ENCODE data around the gene DNAJC30. TPM values are rescaled to one million over a fixed set of nuclear protein-coding genes. Genes with fewer than 3 reads are reported as not detected.
"Not testable (repeated sequence)": the region's sequence is repeated elsewhere in the genome, so short reads cannot be mapped to it uniquely, and the experiment has no call there.

DNAJC30 gene
- total and polyA plus RNA-seq, 2 donors (not counting 1 experiment from before 2014, with no cell fraction given) = 3.8 to 7.3 TPM

GRCh38 chr7:73668103-73668885 lies 15.0 kb downstream of the DNAJC30 start:
- peak in 1 of 2 donors; percentile 7 for DNase-seq (ENCODE audit: low read depth in 2 of 2)

DNA sequence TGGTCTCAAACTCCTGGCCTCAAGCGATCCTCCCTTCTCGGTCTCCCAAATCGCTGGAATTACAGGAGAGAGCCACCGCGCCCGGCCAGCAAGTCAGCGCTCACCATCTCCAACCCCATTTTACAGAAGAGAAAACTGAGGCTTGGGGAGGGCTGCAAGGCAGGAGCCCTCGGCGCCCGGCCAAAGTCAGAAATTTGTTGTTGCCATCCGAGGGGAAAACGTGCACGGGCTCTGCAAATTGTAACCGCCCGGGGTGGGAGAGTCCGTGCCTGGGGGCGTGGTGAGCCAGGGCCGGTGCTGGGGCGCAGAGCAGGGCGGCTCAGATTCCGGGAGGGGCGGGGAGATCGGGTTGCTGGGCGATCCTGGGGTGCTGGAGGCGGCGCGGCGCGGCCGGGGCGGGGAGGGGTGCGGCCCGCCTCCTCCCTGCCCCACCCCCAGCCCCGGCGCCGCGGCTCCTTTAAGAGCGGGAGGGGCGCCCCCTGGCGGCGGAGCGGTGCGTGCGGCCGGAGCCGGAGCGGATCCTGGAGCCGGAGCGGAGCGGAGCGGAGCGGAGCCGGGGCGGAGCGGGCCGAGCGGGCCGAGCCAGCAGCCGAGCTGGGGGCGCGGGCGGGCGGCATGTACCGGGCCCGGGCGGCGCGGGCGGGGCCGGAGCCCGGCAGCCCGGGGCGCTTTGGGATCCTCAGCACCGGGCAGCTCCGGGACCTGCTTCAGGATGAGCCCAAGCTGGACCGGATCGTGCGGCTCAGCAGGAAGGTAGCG lies 15.7 kb downstream of the DNAJC30 start, which contains the start of gene VPS37D:
Gene VPS37D (plus strand): TSS at position 488 of the 759 bp plus-strand sequence. CDS start 128 bp downstream, at position 616.
- Histone ChIP-seq H3K9ac (ENCODE audit: insufficient read depth, low read length) (peak within 1 kb of the TSS; percentile 39), H3K4me3 (replicated peaks in 1 of 4; ENCODE audit: control extremely low read depth in 1 of 4, insufficient read depth in 1 of 4, low read depth in 3 of 4, low read length in 4 of 4) (peak within 1 kb of the TSS; percentile 36 to 76 (median 54)), H2AFZ (ENCODE audit: low read length) (peak within 1 kb of the TSS; percentile 71), H3K36me3 (ENCODE audit: control insufficient read depth, insufficient read depth, low read length) (no peaks in the 10 kb centered on the region), H3K4me2 (ENCODE audit: extremely low read depth, insufficient read depth, low read length) (peak within 1 kb of the TSS; percentile 71), H3K9me3 (ENCODE audit: control insufficient read depth, insufficient read depth, low read depth, low read length) (no peaks in the 10 kb centered on the region), H3K27ac (ENCODE audit: insufficient read depth, low read length) (no peak within 1 kb of the TSS), H3K27me3 (ENCODE audit: control insufficient read depth, insufficient read depth, low read length) (no peaks in the 10 kb centered on the region), H3K79me2 (ENCODE audit: control insufficient read depth, insufficient read depth, low read length) (no peaks in the 10 kb centered on the region), H3K4me1 (ENCODE audit: control insufficient read depth, extremely low read depth, insufficient read depth, low read length) (no peaks in the 10 kb centered on the region), H4K20me1 (ENCODE audit: control insufficient read depth, extremely low read depth, insufficient read depth, low read length) (no peaks in the 10 kb centered on the region)
- peak; percentile 77 to 85 for DNase-seq (ENCODE audit: low read depth in 2 of 2)
- TF ChIP-seq EZH2 (IDR thresholded peaks at IDR 0.05; ENCODE audit: low read length, missing control alignments) (no peak), CTCF (conservative IDR thresholded peaks at IDR 0.05 in 1 of 2, IDR thresholded peaks at IDR 0.05 in 1 of 2; ENCODE audit: low read depth in 1 of 2, low read length in 2 of 2) (peak; percentile 41 to 65)

More at GRCh38 chr7:73668103-73668885, 15.0 kb downstream of the DNAJC30 start:
- Histone ChIP-seq H3K9ac (ENCODE audit: insufficient read depth, low read length) (peak overlapping the region; percentile 39), H3K27me3 (ENCODE audit: control insufficient read depth, insufficient read depth, low read length) (no peaks in the 10 kb centered on the region), H4K20me1 (ENCODE audit: control insufficient read depth, extremely low read depth, insufficient read depth, low read length) (no peaks in the 10 kb centered on the region), H3K4me2 (ENCODE audit: extremely low read depth, insufficient read depth, low read length) (peak overlapping the region; percentile 61), H3K4me3 (replicated peaks in 1 of 4; ENCODE audit: control extremely low read depth in 1 of 4, insufficient read depth in 1 of 4, low read depth in 3 of 4, low read length in 4 of 4) (peak overlapping the region; percentile 36 to 76 (median 54)), H3K9me3 (ENCODE audit: control insufficient read depth, insufficient read depth, low read depth, low read length) (no peaks in the 10 kb centered on the region), H2AFZ (ENCODE audit: low read length) (peak overlapping the region; percentile 71), H3K79me2 (ENCODE audit: control insufficient read depth, insufficient read depth, low read length) (no peaks in the 10 kb centered on the region), H3K4me1 (ENCODE audit: control insufficient read depth, extremely low read depth, insufficient read depth, low read length) (no peaks in the 10 kb centered on the region), H3K27ac (ENCODE audit: insufficient read depth, low read length) (no peak overlapping the region), H3K36me3 (ENCODE audit: control insufficient read depth, insufficient read depth, low read length) (no peaks in the 10 kb centered on the region)
- no peak for TF ChIP-seq EZH2 (IDR thresholded peaks at IDR 0.05; ENCODE audit: low read length, missing control alignments)
- TF ChIP-seq CTCF (conservative IDR thresholded peaks at IDR 0.05 in 1 of 2, IDR thresholded peaks at IDR 0.05 in 1 of 2; ENCODE audit: low read depth in 1 of 2, low read length in 2 of 2) = no peak

DNA sequence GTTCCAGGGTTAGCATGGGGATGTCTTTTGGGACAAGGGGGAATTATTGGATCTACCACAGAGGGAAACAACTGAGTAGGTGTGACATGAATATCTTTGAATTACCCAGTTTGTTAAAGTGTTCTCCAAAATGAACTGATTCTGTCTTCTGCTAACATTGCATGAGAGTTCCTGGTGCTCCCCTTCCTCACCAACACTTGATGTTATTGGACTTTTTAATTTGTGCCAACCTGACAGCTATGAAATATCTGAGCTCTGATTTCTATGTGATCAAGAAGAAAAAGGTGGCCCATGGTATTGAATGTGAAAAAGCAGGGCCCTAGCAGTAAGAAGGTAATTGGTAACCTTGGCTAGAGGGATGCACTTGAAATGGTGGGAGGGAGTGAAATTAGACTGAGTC lies 20.2 kb downstream of the DNAJC30 start:
- H2AFZ ChIP-seq (ENCODE audit: low read length) = no peak overlapping the region
- no peaks in the 10 kb centered on the region for H3K79me2 ChIP-seq (ENCODE audit: control insufficient read depth, insufficient read depth, low read length)
- H4K20me1 ChIP-seq (ENCODE audit: control insufficient read depth, extremely low read depth, insufficient read depth, low read length) = no peaks in the 10 kb centered on the region
- no peak overlapping the region for H3K27ac ChIP-seq (ENCODE audit: insufficient read depth, low read length)
- H3K4me1 ChIP-seq (ENCODE audit: control insufficient read depth, extremely low read depth, insufficient read depth, low read length) = no peaks in the 10 kb centered on the region
- no peak for DNase-seq (ENCODE audit: low read depth in 2 of 2)
- no peaks in the 10 kb centered on the region for H3K27me3 ChIP-seq (ENCODE audit: control insufficient read depth, insufficient read depth, low read length)
- no peaks in the 10 kb centered on the region for H3K36me3 ChIP-seq (ENCODE audit: control insufficient read depth, insufficient read depth, low read length)
- H3K4me3 ChIP-seq (replicated peaks in 1 of 4; ENCODE audit: control extremely low read depth in 1 of 4, insufficient read depth in 1 of 4, low read depth in 3 of 4, low read length in 4 of 4) = no peak overlapping the region
- no peak overlapping the region for H3K9ac ChIP-seq (ENCODE audit: insufficient read depth, low read length)
- TF ChIP-seq CTCF (conservative IDR thresholded peaks at IDR 0.05 in 1 of 2, IDR thresholded peaks at IDR 0.05 in 1 of 2; ENCODE audit: low read depth in 1 of 2, low read length in 2 of 2) (no peak), EZH2 (IDR thresholded peaks at IDR 0.05; ENCODE audit: low read length, missing control alignments) (no peak)
- H3K9me3 ChIP-seq (ENCODE audit: control insufficient read depth, insufficient read depth, low read depth, low read length) = no peaks in the 10 kb centered on the region
- H3K4me2 ChIP-seq (ENCODE audit: extremely low read depth, insufficient read depth, low read length) = no peak overlapping the region

GRCh38 chr7:73660594-73660993 lies 22.7 kb downstream of the DNAJC30 start:
- H3K27me3 ChIP-seq (ENCODE audit: control insufficient read depth, insufficient read depth, low read length); H3K9ac ChIP-seq (ENCODE audit: insufficient read depth, low read length); H3K27ac ChIP-seq (ENCODE audit: insufficient read depth, low read length); H3K4me1 ChIP-seq (ENCODE audit: control insufficient read depth, extremely low read depth, insufficient read depth, low read length); H3K79me2 ChIP-seq (ENCODE audit: control insufficient read depth, insufficient read depth, low read length); H3K36me3 ChIP-seq (ENCODE audit: control insufficient read depth, insufficient read depth, low read length); DNase-seq (ENCODE audit: low read depth in 2 of 2); H3K9me3 ChIP-seq (ENCODE audit: control insufficient read depth, insufficient read depth, low read depth, low read length); H2AFZ ChIP-seq (ENCODE audit: low read length); H4K20me1 ChIP-seq (ENCODE audit: control insufficient read depth, extremely low read depth, insufficient read depth, low read length); H3K4me3 ChIP-seq (replicated peaks in 1 of 4; ENCODE audit: control extremely low read depth in 1 of 4, insufficient read depth in 1 of 4, low read depth in 3 of 4, low read length in 4 of 4); H3K4me2 ChIP-seq (ENCODE audit: extremely low read depth, insufficient read depth, low read length): not testable (repeated sequence)
